ENCODE measurements around the gene PRPS1. TPM values are rescaled to one million over a fixed set of nuclear protein-coding genes. Genes with fewer than 3 reads are reported as not detected.
"Not testable (repeated sequence)": the region's sequence is repeated elsewhere in the genome, so short reads cannot be mapped to it uniquely, and the experiment has no call there.

The PRPS1 gene
- total RNA-seq, 1 donor from 2014 or later: 29.6 TPM

DNA sequence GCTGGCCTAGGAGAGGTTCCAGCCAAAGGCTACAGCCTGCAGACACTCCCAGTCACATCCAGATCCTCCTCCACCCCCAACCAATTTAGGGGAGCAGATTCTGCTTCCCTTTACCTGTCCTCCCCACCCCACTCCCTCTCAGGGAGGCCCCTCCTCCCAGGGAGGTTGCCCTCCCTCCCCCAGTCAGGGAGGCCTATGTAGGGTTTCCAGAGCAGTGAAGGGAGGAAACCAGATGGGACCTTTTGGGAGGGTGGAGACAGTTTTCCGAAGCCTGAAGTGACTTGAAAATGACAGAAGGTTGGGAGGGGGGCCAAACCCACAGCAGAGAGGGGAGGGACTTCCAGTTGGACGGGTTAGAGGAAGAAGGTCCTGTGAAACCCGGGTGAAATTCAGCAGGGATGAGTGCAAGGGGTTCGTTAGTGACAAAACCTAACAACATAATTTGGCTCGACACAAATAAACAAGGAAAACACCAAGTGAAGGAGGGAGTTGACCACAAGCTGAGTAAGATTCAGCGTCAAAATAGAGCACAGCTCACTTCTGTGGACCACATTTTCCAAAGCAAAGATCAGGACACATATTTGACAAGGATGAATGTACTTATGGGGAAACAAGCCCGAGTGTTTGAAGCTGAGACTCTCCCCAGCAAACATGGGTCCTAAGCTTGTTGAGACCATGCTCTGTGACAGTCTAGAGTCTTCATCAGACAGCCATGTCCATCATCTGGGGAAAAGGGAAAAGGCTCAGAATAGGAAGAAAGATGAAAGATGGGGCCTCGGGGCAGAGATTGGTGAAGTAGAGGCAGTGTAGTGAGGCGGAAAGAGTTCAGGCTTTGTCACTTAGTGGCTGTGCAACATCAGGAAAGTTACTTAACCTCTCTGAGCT, 46.4 kb downstream of the PRPS1 start:
- DNase-seq (ENCODE audit: low spot score) (no peak), ATAC-seq (no peak)

DNA sequence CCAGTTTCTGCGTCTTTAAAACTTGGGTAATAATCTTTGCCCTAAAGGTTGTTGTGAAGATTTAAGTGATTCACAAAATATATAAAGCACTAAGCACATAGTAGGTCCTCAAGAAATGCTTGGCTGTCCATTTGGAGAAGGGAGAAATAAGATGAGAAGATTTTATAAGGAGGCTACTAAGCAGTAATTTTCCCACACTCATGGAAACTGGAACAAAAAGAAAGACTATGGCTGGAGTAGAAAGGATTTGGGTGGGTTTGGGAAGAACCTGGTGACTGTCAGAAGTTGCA, 47.0 kb downstream of the PRPS1 start:
- no peak for ATAC-seq
- no peak for DNase-seq (ENCODE audit: low spot score)

DNA sequence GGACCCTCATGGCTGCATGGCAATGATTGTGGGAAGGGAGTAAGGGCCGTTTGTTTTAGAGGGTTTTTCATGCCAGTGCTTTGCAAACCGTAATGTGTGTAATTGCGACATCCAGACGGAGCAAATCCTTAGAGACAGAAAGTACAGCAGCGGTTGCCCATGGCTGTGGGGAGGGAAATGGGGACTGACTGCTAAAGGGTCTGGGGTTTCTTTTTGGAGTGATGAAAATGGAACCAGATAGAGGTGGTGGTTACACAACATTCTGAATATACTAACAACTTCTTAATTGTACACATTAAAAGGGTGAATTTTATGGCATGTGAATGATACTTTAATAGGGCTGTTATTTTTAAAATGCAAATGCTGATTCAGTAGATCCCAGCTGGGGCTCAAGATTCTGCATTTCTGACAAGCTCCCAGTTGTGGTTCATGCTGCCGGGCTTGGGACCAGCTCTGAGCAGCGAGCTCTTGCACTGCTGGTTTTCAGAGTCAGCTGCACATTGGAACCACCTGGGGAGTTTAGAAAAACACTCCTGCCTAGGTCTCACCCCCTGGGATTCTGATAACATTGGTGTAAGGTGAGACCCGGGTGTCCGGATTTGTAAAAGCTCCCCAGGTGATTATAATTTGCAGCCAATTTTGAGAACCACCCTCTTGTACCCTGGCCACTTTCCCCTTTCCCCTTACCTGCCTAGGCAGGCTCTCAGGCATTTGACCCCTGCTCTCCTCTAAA, 47.7 kb downstream of the PRPS1 start:
- ATAC-seq (peak; percentile 46), DNase-seq (ENCODE audit: low spot score) (no peak)

DNA sequence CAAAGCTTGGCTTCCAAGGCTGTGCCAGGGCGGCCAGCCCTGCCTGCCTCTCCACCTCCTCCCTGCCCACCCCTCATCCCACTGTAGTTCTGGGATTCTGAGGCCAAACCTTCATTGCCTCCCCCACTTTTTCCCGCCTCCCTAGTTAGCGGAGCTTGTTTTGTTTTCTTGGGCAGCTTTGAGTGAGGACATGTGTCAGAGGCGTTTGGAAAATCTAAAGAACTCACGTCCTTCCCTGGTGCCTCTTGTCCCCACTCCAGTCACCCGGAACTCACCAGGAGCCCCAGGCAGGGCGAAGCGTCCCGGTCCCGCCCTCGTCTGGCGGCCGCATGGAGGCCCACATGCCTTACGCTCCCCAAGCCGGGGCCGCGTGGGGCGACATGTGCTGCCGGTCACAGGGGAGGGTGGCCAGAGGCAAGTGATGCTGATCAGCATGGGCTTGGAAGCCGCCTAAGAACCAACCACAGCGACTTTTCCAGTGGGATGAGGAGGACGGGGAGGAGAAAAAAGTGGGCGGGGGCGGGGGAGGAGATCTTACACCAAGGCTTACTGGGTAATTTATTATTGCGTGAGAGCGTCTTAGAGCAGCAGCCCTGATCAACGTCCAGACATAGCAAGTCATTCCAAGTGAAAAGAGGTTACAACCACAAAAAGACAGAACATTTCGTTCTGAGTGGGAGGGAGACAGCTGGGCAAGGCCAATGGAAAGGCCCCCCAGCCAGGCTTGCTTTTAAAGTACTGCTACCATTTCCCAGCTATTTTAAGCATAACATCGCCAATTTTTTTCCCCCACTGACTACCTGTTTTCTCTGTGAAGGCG, 48.5 kb downstream of the PRPS1 start:
- ATAC-seq: peak; percentile 72
- DNase-seq (ENCODE audit: low spot score): peak; percentile 81

DNA sequence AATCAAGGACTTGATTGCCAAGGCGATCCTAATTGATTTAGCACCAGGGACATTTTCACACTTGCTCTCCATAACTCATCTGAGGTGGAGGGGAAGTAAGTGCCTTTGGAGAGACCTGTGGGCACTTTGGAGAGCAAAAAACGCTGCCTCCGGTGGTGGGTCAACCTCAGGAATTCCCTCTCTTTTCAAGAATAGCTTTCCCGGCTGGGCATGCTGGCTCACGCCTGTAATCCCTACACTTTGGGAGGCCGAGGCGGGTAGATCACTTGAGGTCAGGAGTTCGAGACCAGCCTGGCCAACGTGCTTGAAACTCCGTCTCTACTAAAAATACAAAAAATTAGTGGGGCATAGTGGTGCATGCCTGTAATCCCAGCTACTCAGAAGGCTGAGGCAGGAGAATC, 49.2 kb downstream of the PRPS1 start:
- DNase-seq (ENCODE audit: low spot score): no peak
- no peak for ATAC-seq

DNA sequence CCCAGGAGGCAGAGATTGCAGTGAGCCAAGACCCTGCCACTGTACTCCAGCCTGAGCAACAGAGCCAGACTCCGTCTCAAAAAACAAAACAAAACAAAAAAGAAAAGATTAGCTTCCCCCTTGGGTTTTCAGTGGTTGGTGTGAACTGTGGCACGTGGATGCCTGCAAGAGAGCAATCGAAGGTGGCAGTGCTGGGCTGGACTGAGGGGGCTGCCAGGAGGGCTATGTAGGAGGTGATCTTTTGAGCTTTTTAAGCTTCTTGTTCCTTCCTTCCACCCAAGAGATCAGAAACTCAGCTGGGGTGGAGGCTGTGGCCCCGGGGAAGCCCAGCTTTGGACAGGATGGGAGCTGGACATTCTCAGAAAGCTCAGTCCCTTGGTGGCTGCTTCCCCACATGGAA, 49.6 kb downstream of the PRPS1 start:
- DNase-seq (ENCODE audit: low spot score): no peak
- no peak for ATAC-seq

DNA sequence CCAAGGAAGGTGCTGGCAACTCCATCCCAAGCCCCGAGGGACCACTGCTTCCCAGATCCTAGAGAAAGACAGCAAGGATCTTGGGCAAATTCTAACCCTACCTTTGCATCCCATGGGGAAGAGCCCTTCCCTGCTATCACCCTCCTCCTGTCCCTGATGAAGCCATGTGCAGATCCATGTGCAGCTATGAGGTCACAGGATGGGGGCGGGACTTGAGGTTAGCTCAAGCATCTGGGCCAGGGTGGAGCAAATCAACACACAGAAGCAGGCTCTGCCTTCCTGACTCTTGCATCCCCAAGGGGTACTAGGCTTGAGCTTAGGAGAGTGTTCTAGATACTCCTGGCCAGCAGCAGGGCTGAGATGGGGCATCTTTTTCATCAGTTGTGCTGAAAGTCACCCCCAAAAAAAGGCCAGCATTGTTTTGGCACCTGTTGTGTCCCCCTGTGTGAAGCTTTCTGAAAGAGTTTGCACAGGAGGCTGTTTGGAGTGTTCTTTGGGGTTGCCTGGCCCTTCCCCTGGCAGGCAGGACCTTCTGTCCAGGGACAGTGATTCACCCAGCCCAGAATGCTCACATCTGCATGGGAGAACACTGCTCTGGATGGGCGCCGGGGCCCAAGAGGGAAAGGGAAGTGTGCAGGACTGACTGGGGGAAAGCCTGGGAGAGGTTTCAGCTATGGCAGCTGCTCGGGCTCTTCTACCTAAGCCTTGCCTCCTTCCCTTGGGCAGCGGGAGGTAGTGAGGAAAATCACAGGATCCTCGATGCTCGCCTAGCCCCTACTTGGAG, 50.8 kb downstream of the PRPS1 start:
- no peak for ATAC-seq
- no peak for DNase-seq (ENCODE audit: low spot score)

DNA sequence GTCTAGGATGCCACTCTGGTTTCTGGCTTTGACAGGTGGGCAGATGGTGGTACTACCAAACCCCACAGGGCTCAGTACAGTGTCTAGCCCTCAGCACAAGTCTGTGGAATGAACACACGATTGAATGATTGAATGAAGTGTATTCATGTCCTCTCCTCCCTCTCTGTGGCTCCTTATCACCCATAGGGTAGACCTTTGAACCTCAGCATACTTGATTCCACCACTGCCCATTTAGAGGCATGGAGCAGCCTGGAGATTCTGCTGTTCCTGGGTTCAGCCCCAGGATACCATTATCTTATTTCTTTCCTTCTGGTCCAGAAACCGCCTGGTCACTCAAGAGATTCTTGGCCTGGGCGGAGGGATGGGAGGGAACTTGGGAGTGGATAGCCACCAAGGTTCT, 53.9 kb downstream of the PRPS1 start:
- ATAC-seq: no peak
- DNase-seq (ENCODE audit: low spot score): no peak

DNA sequence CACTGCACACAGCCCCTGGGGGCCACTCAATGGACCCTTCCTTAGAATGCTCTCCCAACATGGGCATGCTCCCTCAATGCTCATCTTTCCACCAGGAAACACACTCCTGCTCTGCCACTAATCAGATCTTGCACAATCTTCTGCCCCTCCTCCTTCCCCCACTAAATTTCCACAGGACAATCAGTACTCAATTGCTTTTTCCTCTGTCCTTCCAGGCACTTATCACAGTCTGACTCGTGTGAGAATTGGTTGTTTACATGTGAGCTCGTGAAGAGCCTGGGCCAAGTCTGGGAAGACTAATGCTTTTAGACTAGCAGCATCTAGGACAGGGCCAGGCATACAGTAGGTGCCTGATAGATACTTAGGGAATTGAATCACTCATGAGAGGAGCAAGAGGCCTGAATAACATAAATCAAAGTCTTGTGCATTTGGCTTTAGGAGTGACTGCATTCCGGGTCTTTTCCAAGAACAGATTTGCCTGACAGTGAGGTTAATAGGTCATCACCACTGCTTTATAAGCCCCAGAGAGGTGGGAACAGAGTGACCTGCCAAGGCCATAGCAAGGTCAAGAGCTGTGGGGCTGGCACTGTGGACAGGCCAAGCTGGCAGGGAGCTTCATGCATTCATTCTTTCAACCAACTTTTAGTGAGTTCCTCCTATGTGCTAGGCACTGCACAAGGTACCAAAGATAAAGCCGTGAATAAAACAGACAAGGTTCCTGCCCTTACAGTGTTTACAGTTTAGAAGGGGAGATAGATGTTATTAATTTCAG, 55.0 kb downstream of the PRPS1 start:
- peak; percentile 80 for ATAC-seq
- no peak for DNase-seq (ENCODE audit: low spot score)

DNA sequence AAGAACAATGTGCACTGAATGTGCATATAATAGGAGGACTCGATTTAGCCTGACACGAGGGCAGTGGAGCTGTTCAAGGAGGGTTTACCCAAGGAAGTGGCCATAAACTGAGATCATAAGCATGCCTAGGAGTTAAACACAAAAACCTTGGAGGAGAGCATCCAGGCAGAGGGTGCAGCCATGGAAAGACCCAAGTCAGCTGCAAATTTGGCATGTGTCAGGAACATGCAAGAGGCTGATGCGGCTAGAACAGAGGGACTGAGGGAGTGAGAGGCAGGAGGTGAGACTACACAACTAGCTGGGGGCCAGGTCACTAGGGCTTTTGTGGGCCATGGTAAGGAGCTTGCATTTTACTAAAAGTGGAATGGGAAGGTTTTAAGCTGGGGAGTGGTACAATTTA, 55.6 kb downstream of the PRPS1 start:
- ATAC-seq: no peak
- no peak for DNase-seq (ENCODE audit: low spot score)

DNA sequence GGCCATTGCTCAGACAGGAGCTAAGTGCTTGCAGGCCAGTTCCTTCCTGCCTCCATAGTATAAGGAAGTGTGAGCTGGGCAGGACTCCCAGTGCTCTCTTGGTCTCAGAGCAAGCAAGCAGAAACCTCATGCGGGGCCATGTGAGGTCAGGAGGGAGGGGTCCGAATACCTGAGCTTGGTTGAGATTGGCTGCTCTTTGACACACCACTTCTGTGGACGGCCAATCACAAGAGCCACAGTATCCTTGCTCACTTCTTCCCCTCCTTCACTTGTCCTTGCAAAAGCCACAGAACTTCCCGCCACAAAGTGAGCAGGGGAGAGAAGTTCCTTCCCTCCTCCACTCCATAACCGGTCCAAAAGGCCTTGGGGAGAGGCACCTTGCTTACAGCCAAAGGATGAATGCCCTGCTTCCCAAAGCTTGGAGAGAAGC, 56.7 kb downstream of the PRPS1 start:
- ATAC-seq (peak; percentile 65), DNase-seq (ENCODE audit: low spot score) (peak; percentile 51)

DNA sequence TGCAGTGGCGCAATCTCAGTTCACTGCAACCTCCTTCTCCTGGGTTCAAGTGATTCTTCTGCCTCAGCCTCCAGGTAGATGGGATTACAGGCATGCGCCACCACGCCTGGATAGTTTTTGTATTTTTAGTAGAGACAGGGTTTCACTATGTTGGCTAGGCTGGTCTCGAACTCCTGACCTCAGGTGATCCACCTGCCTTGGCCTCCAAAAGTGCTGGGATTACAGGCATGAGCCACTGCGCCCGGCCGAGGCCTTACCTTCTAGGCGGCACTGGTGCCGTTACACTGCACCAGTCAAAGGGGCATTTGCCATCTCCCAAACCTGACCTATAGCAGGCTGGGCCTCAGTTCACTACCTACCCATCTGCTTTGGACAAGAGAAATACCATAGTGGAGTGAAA, 57.3 kb downstream of the PRPS1 start:
- not testable (repeated sequence) for ATAC-seq; DNase-seq (ENCODE audit: low spot score)

DNA sequence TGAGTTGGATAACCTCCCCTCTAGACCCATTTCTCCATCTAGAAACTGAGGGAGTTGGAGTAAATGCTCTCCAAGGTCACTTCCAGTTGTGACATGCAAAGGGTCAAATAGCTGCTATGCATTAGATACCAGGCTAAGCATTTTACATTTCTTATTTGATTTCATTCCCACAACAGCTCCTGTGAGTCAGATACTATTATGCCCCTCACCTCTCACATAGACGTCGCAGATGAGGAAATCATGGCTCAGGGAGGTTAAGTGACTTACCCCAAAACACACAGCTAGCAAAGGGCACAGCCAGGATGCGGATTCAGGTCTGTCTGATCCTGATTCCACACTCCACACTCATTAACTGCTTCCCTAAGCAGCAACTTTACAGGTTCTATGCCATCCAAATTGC, 57.7 kb downstream of the PRPS1 start:
- DNase-seq (ENCODE audit: low spot score): no peak
- ATAC-seq: no peak

DNA sequence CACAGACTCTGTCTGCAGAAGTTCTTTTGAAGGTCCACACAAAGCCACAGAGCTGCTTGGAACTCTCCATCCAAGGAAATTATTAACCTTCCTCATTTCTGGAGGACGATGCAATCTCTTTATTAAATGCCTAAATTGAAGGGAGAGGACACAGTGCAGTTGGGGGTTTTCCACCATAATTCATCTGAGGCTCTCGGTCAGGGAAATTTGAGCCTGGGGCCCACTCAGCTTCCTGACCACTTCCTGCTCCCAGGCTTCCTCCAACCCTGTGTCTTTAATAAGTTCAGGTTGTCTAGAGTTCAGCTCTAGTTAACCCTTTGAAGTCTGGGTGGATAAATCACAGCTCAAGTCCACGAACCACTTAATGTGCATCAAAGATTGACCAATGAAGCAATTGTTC, 58.5 kb downstream of the PRPS1 start:
- ATAC-seq (no peak), DNase-seq (ENCODE audit: low spot score) (no peak)

DNA sequence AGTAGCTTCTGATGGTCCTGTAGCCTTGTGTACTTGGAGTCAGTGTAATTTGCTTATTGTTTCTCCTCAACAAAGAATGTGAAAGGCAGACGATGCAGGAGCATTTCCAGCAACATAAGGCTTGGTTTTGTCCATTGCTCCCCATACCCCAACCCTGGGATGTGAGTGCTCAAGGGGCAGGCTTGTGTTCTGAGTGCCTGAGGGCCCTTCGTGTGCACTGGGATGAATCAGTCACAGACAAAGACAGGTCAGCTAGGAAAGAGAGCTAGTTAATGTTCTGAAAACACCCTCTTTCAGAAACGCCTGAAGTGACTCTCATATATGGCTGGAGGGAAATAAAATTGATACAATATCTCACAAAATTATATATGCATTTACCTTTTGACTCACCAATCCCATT, 59.1 kb downstream of the PRPS1 start:
- DNase-seq (ENCODE audit: low spot score) (no peak), ATAC-seq (no peak)

DNA sequence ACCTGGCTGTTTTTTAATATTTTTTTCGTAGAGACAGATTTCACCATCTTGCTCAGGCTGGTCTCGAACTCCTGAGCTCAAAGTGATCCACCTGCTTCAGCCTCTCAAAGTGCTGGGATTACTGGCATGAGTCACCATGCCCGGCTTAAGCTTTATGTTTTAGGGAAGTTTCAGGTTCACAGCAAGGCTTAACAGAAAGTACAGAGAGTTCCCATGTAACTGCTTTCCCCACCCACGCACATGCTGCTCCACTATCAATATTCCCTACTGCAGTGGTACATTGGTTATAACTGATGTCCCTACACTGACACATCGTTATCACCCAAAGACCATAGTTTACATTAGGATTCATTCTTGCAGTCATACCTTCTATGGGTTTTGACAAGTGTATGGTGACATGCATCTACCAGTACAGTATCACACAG, 62.7 kb downstream of the PRPS1 start:
- DNase-seq (ENCODE audit: low spot score): no peak
- ATAC-seq: no peak

DNA sequence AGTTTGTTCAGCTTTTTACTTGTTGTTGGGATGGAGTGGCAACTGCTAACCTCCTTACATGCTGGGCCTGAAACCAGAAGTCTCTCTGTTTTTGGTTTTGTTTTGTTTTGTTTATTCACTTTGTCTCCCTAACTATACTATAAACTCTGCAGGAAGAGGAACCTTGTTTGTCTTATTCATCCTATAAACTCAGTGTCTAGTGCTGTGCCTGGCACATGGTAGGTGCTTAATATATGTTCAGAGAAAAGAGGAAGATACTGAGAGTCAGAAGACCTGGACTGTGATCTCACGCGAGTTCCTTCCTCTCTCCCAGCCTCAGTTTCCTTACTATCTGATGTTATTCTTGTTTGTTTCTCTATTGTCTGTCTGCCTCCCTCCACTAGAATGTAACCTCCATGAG, 71.3 kb downstream of the PRPS1 start:
- no peak for DNase-seq (ENCODE audit: low spot score)
- ATAC-seq: no peak

DNA sequence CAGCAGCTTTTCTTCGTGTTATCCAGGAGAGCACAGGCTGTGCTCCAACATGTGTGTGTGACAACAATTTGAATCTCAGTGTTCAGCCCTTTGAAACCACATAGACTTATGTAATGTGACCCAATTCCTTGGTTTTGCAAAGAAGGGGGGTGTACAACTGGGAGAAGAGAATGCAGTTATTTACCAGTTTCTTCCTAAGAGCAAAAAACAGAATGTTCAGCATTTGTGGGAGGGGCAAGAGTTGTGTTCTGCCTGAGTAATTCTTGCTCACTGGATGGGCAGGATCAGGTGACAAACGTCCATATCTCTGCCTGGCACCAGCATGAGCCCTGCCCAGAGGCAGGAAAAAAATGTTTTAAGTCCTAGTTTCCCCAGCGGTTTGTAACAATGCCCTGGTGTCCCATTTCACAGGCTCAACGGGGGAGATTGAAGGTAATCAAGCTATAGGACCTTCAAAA, 72.0 kb downstream of the PRPS1 start:
- ATAC-seq: peak; percentile 86

More for the DNA sequence above, 72.0 kb downstream of the PRPS1 start:
- no peak for DNase-seq (ENCODE audit: low spot score)
